ENCODE measurements around the gene CHMP1B.

DNA sequence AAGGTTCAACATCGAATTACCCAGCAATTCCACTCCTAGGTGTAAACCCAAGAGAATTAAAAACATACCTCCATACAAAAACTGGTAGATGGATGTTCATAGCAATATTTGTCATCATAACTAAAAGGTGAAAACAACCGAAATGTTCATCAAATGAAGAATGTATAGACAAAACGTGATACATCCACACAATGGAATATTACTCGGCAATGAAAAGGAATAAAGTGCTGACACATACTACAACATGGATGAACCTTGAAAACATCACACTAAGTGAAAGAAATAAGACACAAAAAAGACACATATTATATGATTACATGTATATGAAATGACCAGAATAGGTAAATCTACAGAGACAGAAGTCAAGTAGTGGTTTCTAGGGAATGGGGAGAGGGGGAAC lies 20.6 kb upstream of the CHMP1B start:
- TF ChIP-seq CTCF (conservative IDR thresholded peaks at IDR 0.05; ENCODE audit: low read length): no peak
- TF ChIP-seq EZH2phosphoT487 (IDR thresholded peaks at IDR 0.05; ENCODE audit: borderline replicate concordance): no peak
